Parathyroid adenoma (tissue), 2 donors: Measurements from ENCODE around the gene SBF1.

Experiments
- H2AFZ ChIP-seq: fragments of 300-600 bp; sonication (generic); one replicate; pipeline ENCODE4 v1.7.0; 2017; ENCODE audit warnings: antibody characterized with exemption, mild to moderate bottlenecking
- H3K27ac ChIP-seq: fragments of 300-600 bp; sonication (generic); one replicate; pipeline ENCODE4 v1.7.0; 2017
- H3K27me3 ChIP-seq: fragments of 300-600 bp; sonication (generic); one replicate; pipeline ENCODE4 v1.7.0; 2017; ENCODE audit warnings: low read length; ENCODE audit not compliant: control insufficient read depth, insufficient read depth
- H3K36me3 ChIP-seq: fragments of 300-600 bp; sonication (generic); one replicate; pipeline ENCODE4 v1.7.0; 2017; ENCODE audit warnings: low read length; ENCODE audit not compliant: control insufficient read depth, insufficient read depth
- H3K4me1 ChIP-seq: fragments of 300-600 bp; sonication (generic); one replicate; pipeline ENCODE4 v1.7.0; 2017; ENCODE audit warnings: control low read depth
- H3K4me2 ChIP-seq: fragments of 300-600 bp; sonication (generic); one replicate; pipeline ENCODE4 v1.7.0; 2017; ENCODE audit warnings: low read length
- H3K4me3 ChIP-seq: fragments of 300-600 bp; sonication (generic); one replicate; pipeline ENCODE4 v1.7.0; 2017; ENCODE audit warnings: low read depth, low read length
- H3K79me2 ChIP-seq: fragments of 300-600 bp; sonication (generic); one replicate; pipeline ENCODE4 v1.7.0; 2017; ENCODE audit warnings: control low read depth
- H3K9ac ChIP-seq: fragments of 300-600 bp; sonication (generic); one replicate; pipeline ENCODE4 v1.7.0; 2017; ENCODE audit warnings: mild to moderate bottlenecking
- H3K9me3 ChIP-seq: fragments of 300-600 bp; sonication (generic); one replicate; pipeline ENCODE4 v1.7.0; 2017; ENCODE audit warnings: low read length; ENCODE audit not compliant: control insufficient read depth
- TF ChIP-seq, protein P1 (sequence below): fragments of 300-600 bp; sonication (generic); IDR thresholded peaks from one replicate; pipeline ENCODE4 v1.7.0; 2017; ENCODE audit warnings: antibody characterized with exemption, mild to moderate bottlenecking
- donor health status: primary hyperparathyroidism.

Gene SBF1

GRCh38 chr22:50467341-50467740 is 7.5 kb downstream of the SBF1 start:
- H3K36me3 ChIP-seq, result no peaks in the 10 kb centered on the region
- no peak overlapping the region for H2AFZ ChIP-seq
- TF ChIP-seq, protein P1, sequence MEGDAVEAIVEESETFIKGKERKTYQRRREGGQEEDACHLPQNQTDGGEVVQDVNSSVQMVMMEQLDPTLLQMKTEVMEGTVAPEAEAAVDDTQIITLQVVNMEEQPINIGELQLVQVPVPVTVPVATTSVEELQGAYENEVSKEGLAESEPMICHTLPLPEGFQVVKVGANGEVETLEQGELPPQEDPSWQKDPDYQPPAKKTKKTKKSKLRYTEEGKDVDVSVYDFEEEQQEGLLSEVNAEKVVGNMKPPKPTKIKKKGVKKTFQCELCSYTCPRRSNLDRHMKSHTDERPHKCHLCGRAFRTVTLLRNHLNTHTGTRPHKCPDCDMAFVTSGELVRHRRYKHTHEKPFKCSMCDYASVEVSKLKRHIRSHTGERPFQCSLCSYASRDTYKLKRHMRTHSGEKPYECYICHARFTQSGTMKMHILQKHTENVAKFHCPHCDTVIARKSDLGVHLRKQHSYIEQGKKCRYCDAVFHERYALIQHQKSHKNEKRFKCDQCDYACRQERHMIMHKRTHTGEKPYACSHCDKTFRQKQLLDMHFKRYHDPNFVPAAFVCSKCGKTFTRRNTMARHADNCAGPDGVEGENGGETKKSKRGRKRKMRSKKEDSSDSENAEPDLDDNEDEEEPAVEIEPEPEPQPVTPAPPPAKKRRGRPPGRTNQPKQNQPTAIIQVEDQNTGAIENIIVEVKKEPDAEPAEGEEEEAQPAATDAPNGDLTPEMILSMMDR, result no peak
- no peak overlapping the region for H3K4me2 ChIP-seq
- no peak overlapping the region for H3K4me3 ChIP-seq
- no peak overlapping the region for H3K9ac ChIP-seq
- no peak overlapping the region for H3K27ac ChIP-seq
- H3K27me3 ChIP-seq, result no peaks in the 10 kb centered on the region
- H3K79me2 ChIP-seq, result peaks cover 23% of the 10 kb centered on the region
- no peaks in the 10 kb centered on the region for H3K9me3 ChIP-seq
- H3K4me1 ChIP-seq, result peaks cover 2% of the 10 kb centered on the region

GRCh38 chr22:50465066-50465930 is 9.5 kb downstream of the SBF1 start:
- no peaks in the 10 kb centered on the region for H3K9me3 ChIP-seq
- H3K36me3 ChIP-seq, result no peaks in the 10 kb centered on the region

GRCh38 chr22:50464451-50464850 is 10.4 kb downstream of the SBF1 start:
- Histone ChIP-seq H3K79me2 (no peaks in the 10 kb centered on the region), H3K4me3 (no peak overlapping the region), H3K9me3 (no peaks in the 10 kb centered on the region), H2AFZ (no peak overlapping the region), H3K4me1 (no peaks in the 10 kb centered on the region), H3K36me3 (no peaks in the 10 kb centered on the region), H3K9ac (no peak overlapping the region), H3K27ac (no peak overlapping the region), H3K4me2 (no peak overlapping the region), H3K27me3 (no peaks in the 10 kb centered on the region)
- TF ChIP-seq, protein P1, result no peak

More at GRCh38 chr22:50465066-50465930, 9.5 kb downstream of the SBF1 start:
- TF ChIP-seq, protein P1, result no peak
- Histone ChIP-seq H3K4me2 (no peak overlapping the region), H3K27me3 (no peaks in the 10 kb centered on the region), H3K4me1 (peaks cover under 1% of the 10 kb centered on the region), H3K9ac (no peak overlapping the region), H3K4me3 (no peak overlapping the region), H2AFZ (no peak overlapping the region), H3K79me2 (peaks cover 4% of the 10 kb centered on the region), H3K27ac (no peak overlapping the region)

- Histone ChIP-seq H3K9me3 (no peaks in the 10 kb centered on the region), H3K27ac (no peak overlapping the region)
Measured at GRCh38 chr22:50463188-50463900, 11.5 kb downstream of the SBF1 start.

More at GRCh38 chr22:50463188-50463900, 11.5 kb downstream of the SBF1 start:
- Histone ChIP-seq H2AFZ (no peak overlapping the region), H3K36me3 (no peaks in the 10 kb centered on the region), H3K9ac (no peak overlapping the region), H3K4me2 (no peak overlapping the region), H3K27me3 (no peaks in the 10 kb centered on the region), H3K4me1 (no peaks in the 10 kb centered on the region), H3K4me3 (no peak overlapping the region), H3K79me2 (no peaks in the 10 kb centered on the region)
- TF ChIP-seq, protein P1, result no peak
